Spleen (tissue), 11 donors: ENCODE results near the gene E2F7. TPM values are rescaled to one million over a fixed set of nuclear protein-coding genes. Genes with fewer than 3 reads are reported as not detected.

Source experiments
- DNase-seq: peaks from one replicate; pipeline ENCODE4 v3.0.0-alpha.2; 2020
- H3K27ac ChIP-seq, 8 donors: fragments of 200-600 bp; sonication (generic) in 7 of 8; 1 replicate in 4 of 8; 2 replicates in 4 of 8; pipeline versions ENCODE4 v1.5.0 to v1.8.0; 2016 to 2021; ENCODE audit warnings: inconsistent platforms in 4 of 8, mild to moderate bottlenecking in 4 of 8, moderate library complexity in 1 of 8
- H3K27me3 ChIP-seq, 7 donors: fragments of 200-600 bp; sonication (generic) in 6 of 7; replicated peaks in 1 of 7; 1 replicate in 4 of 7; 2 replicates in 3 of 7; pipeline versions ENCODE4 v1.5.0 to v1.8.0; 2016 to 2021; ENCODE audit warnings: inconsistent platforms in 3 of 7, mild to moderate bottlenecking in 1 of 7
- H3K36me3 ChIP-seq, 6 donors: fragments of 200-600 bp; sonication (generic) in 5 of 6; 1 replicate in 4 of 6; 2 replicates in 2 of 6; pipeline versions ENCODE4 v1.5.0 to v1.8.0; 2016 to 2021; ENCODE audit warnings: inconsistent platforms in 2 of 6
- H3K4me1 ChIP-seq, 6 donors: fragments of 200-600 bp; sonication (generic) in 5 of 6; 1 replicate in 3 of 6; 2 replicates in 3 of 6; pipeline versions ENCODE4 v1.5.0 to v1.8.0; 2016 to 2021; ENCODE audit warnings: inconsistent platforms in 3 of 6
- H3K4me3 ChIP-seq, 8 donors: fragments of 200-600 bp; sonication (generic) in 7 of 8; 1 replicate in 4 of 8; 2 replicates in 4 of 8; pipeline versions ENCODE4 v1.5.0 to v1.8.0; 2016 to 2021; ENCODE audit warnings: inconsistent platforms in 4 of 8, mild to moderate bottlenecking in 4 of 8, moderate library complexity in 2 of 8
- H3K9me3 ChIP-seq, 8 donors: fragments of 200-600 bp; sonication (generic) in 7 of 8; 1 replicate in 4 of 8; 2 replicates in 4 of 8; pipeline versions ENCODE4 v1.5.0 to v1.8.0; 2016 to 2021; ENCODE audit warnings: inconsistent platforms in 4 of 8
- CTCF ChIP-seq, 11 experiments: fragments of 200-600 bp in 7 of 11; fragments of 450-650 bp in 4 of 11; sonication (generic) in 4 of 11; IDR thresholded peaks in 8 of 11; conservative IDR thresholded peaks in 3 of 11; 1 replicate in 7 of 11; 2 replicates in 4 of 11; pipeline versions ENCODE4 v1.4.0 to v1.8.0; 2016 to 2021; ENCODE audit warnings: antibody characterized with exemption in 11 of 11, inconsistent platforms in 4 of 11, mild to moderate bottlenecking in 1 of 11
- POLR2A ChIP-seq, 3 donors: fragments of 450-650 bp; IDR thresholded peaks; one replicate each; pipeline ENCODE4 v1.5.1; 2017; ENCODE audit warnings: antibody characterized with exemption in 3 of 3, mild to moderate bottlenecking in 1 of 3
- POLR2AphosphoS5 ChIP-seq, 3 donors: sonication (generic); formaldehyde crosslinking; IDR thresholded peaks; one replicate each; pipeline ENCODE4 v1.5.1; 2017; ENCODE audit warnings: antibody characterized with exemption in 3 of 3
- WGBS, 5 donors: extraction: QIAGEN DNeasy Blood & Tissue Kit in 3 of 5; methylation state at CpG; one replicate each; pipeline versions ENCODE4 v1.1.5 to v1.1.7; 2013 to 2018; 5-methylcytosine and 5-hydroxymethylcytosine counted together
- intact Hi-C: fragments of 100-400 bp; cut with DNase I; formaldehyde crosslinking; loops from one replicate; pipeline ENCODE4 v1.15.0; 2023; ENCODE audit warnings: low total_unique reads
- polyA plus RNA-seq, 3 donors: library from polyadenylated mRNA; stranded (reverse); fragments of 200-250 nt; gene quantifications; one replicate each; pipeline ENCODE4 v1.2.1, GENCODE V29; 2013
- total RNA-seq, 7 donors: library from RNA; depleted of rRNA in 3 of 7; stranded (reverse); fragments of >200 nt in 3 of 7; fragmentation: NEBNext Ultra II Directional in 4 of 7; extraction: Animal tissue kit (Norgen Biotek cat#: 25700) in 4 of 7; gene quantifications; one replicate each; pipeline versions ENCODE4 v1.1.0 to v1.2.1, GENCODE V29; 2016 to 2021
- donor health status: healthy with polysubstance abuse.
- donor health status: DM: no; HTN: no; CAD: no; lungs with moderate emphysema.
- donor health status: DM: no; HTN: no; CAD: no.
- donor health status: Bipolar disorder and iron deficiency.
- donor health status: healthy.
- donor health status: DM: no; HTN: no; CAD: no.
- donor health status: DM: yes; HTN: yes; CAD: no.

E2F7 gene
- total and polyA plus RNA-seq, 10 donors: 0.09 to 2.2 (median 0.95) TPM

GRCh38 chr12:77047341-77048109 is 17.8 kb downstream of the E2F7 start:
- WGBS, 5 donors: 92 to 98% (median 96%) methylated on average over 6 of the region's 6 CpGs
- Histone ChIP-seq H3K4me3 (no peak overlapping the region), H3K9me3 (no peaks in the 10 kb centered on the region), H3K27me3 (no peaks in the 10 kb centered on the region), H3K4me1 (peaks cover 0 to 4% (median 0%) of the 10 kb centered on the region in 6 donors), H3K36me3 (peaks cover 0 to 45% (median 0%) of the 10 kb centered on the region in 6 donors), H3K27ac (no peak overlapping the region)
- intact Hi-C loops: no loop called here
- TF ChIP-seq CTCF (IDR thresholded peaks at IDR 0.05 in 8 of 11, conservative IDR thresholded peaks at IDR 0.05 in 3 of 11) (no peak), POLR2AphosphoS5 (IDR thresholded peaks at IDR 0.05) (no peak), POLR2A (IDR thresholded peaks at IDR 0.05) (no peak)
- DNase-seq: no peak

- no peak overlapping the region for H3K4me3 ChIP-seq
- no peaks in the 10 kb centered on the region for H3K27me3 ChIP-seq
- intact Hi-C loops: no loop called here
- WGBS, 5 donors: 96 to 99% (median 98%) methylated on average over 5 of the region's 5 CpGs
- peaks cover 0 to 4% (median 0%) of the 10 kb centered on the region in 6 donors for H3K4me1 ChIP-seq
- no peak overlapping the region for H3K27ac ChIP-seq
- H3K36me3 ChIP-seq: peaks cover 0 to 45% (median 0%) of the 10 kb centered on the region in 6 donors
- H3K9me3 ChIP-seq: no peaks in the 10 kb centered on the region
- TF ChIP-seq POLR2AphosphoS5 (IDR thresholded peaks at IDR 0.05): no peak
- no peak for TF ChIP-seq CTCF (IDR thresholded peaks at IDR 0.05 in 8 of 11, conservative IDR thresholded peaks at IDR 0.05 in 3 of 11)
- no peak for TF ChIP-seq POLR2A (IDR thresholded peaks at IDR 0.05)
- DNase-seq: no peak
Measured at GRCh38 chr12:77046468-77046867, 18.9 kb downstream of the E2F7 start.

GRCh38 chr12:77045183-77045582 is 20.2 kb downstream of the E2F7 start:
- TF ChIP-seq CTCF (IDR thresholded peaks at IDR 0.05 in 8 of 11, conservative IDR thresholded peaks at IDR 0.05 in 3 of 11) (no peak), POLR2AphosphoS5 (IDR thresholded peaks at IDR 0.05) (no peak), POLR2A (IDR thresholded peaks at IDR 0.05) (no peak)
- Histone ChIP-seq H3K36me3 (peaks cover 0 to 45% (median 0%) of the 10 kb centered on the region in 6 donors), H3K27ac (no peak overlapping the region), H3K4me3 (no peak overlapping the region), H3K4me1 (peaks cover 0 to 4% (median 0%) of the 10 kb centered on the region in 6 donors), H3K9me3 (no peaks in the 10 kb centered on the region), H3K27me3 (no peaks in the 10 kb centered on the region)
- intact Hi-C loops: no loop called here
- 82 to 96% (median 88%) methylated on average over 6 of the region's 6 CpGs for WGBS, 5 donors
- no peak for DNase-seq

GRCh38 chr12:77044721-77045120 is 20.6 kb downstream of the E2F7 start:
- H3K27me3 ChIP-seq: no peaks in the 10 kb centered on the region
- H3K9me3 ChIP-seq: no peaks in the 10 kb centered on the region
- H3K27ac ChIP-seq: no peak overlapping the region
- WGBS, 5 donors: 89 to 100% (median 90%) methylated on average over 2 of the region's 2 CpGs
- intact Hi-C loops: no loop called here
- no peak for DNase-seq
- TF ChIP-seq POLR2A (IDR thresholded peaks at IDR 0.05) (no peak), POLR2AphosphoS5 (IDR thresholded peaks at IDR 0.05) (no peak), CTCF (IDR thresholded peaks at IDR 0.05 in 8 of 11, conservative IDR thresholded peaks at IDR 0.05 in 3 of 11) (no peak)
- H3K4me1 ChIP-seq: peaks cover 0 to under 1% (median 0%) of the 10 kb centered on the region in 6 donors
- no peak overlapping the region for H3K4me3 ChIP-seq
- peaks cover 0 to 45% (median 0%) of the 10 kb centered on the region in 6 donors for H3K36me3 ChIP-seq
